GM12865 (cell line): ENCODE measurements around the gene SHROOM1.
A peak's percentile ranks its signal among the peaks of the same experiment; 100 is the strongest.

Experiments used
- DNase-seq: peaks from one replicate; pipeline ENCODE4 v3.0.0; 2010; ENCODE audit warnings: low read depth
- H3K4me3 ChIP-seq: 2 replicates; pipeline ENCODE4 v1.5.1; 2011; ENCODE audit warnings: mild to moderate bottlenecking, low read depth, low read length, control low read depth
- TF ChIP-seq, protein P1 (sequence below): IDR thresholded peaks from 2 replicates; pipeline ENCODE4 v1.5.1; 2011; ENCODE audit warnings: low read length, control low read depth, low read depth, inconsistent platforms; ENCODE audit not compliant: insufficient read depth; ENCODE audit errors: missing control alignments

Gene SHROOM1

DNA sequence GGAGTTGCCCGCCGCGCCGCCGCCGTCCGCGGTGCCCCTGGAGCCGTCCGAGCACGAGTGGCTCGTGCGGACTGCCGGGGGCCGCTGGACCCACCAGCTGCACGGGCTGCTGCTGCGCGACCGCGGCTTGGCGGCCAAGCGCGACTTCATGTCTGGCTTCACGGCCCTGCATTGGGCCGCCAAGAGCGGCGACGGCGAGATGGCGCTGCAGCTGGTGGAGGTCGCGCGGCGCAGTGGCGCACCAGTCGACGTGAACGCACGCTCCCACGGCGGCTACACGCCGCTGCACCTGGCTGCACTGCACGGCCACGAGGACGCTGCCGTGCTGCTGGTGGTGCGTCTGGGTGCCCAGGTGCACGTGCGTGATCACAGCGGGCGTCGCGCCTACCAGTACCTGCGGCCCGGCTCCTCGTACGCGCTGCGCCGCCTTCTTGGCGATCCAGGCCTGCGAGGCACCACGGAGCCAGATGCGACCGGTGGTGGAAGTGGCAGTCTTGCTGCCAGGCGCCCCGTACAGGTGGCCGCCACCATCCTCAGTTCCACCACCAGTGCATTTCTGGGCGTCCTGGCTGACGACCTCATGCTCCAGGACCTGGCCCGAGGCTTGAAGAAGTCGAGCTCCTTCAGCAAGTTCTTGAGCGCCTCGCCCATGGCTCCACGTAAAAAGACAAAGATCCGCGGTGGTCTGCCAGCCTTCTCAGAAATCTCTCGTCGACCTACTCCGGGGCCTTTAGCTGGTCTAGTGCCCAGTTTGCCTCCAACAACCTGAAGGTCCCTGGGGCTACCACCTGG is 15.7 kb downstream of the SHROOM1 start:
- TF ChIP-seq, protein P1, sequence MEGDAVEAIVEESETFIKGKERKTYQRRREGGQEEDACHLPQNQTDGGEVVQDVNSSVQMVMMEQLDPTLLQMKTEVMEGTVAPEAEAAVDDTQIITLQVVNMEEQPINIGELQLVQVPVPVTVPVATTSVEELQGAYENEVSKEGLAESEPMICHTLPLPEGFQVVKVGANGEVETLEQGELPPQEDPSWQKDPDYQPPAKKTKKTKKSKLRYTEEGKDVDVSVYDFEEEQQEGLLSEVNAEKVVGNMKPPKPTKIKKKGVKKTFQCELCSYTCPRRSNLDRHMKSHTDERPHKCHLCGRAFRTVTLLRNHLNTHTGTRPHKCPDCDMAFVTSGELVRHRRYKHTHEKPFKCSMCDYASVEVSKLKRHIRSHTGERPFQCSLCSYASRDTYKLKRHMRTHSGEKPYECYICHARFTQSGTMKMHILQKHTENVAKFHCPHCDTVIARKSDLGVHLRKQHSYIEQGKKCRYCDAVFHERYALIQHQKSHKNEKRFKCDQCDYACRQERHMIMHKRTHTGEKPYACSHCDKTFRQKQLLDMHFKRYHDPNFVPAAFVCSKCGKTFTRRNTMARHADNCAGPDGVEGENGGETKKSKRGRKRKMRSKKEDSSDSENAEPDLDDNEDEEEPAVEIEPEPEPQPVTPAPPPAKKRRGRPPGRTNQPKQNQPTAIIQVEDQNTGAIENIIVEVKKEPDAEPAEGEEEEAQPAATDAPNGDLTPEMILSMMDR: no peak
- H3K4me3 ChIP-seq: no peak overlapping the region
- no peak for DNase-seq

DNA sequence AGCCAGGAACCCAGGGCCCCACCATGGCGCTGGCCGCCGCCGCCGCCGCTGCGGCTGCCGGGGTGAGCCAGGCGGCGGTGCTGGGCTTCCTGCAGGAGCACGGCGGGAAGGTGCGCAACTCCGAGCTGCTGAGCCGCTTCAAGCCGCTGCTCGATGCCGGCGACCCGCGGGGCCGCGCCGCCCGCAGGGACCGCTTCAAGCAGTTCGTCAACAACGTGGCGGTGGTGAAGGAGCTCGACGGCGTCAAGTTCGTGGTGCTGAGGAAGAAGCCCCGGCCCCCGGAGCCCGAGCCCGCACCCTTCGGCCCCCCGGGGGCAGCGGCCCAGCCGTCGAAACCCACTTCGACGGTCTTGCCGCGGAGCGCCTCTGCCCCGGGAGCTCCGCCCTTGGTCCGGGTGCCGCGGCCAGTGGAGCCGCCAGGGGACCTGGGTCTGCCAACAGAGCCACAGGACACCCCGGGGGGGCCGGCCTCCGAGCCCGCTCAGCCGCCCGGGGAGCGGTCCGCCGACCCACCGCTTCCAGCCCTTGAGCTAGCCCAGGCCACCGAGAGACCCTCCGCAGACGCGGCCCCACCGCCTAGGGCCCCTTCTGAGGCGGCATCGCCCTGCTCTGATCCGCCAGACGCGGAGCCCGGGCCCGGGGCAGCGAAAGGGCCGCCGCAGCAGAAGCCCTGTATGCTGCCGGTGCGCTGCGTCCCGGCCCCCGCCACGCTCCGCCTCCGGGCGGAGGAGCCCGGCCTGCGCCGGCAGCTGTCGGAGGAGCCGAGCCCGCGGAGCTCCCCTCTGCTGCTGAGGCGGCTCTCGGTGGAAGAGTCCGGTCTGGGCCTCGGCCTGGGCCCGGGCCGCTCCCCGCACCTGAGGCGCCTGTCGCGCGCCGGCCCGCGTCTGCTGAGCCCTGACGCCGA is 16.6 kb downstream of the SHROOM1 start:
- H3K4me3 ChIP-seq: peak overlapping the region; percentile 11; the same call in 1 of the 2 replicates
- DNase-seq: peak; percentile 56
- TF ChIP-seq, protein P1: no peak

DNA sequence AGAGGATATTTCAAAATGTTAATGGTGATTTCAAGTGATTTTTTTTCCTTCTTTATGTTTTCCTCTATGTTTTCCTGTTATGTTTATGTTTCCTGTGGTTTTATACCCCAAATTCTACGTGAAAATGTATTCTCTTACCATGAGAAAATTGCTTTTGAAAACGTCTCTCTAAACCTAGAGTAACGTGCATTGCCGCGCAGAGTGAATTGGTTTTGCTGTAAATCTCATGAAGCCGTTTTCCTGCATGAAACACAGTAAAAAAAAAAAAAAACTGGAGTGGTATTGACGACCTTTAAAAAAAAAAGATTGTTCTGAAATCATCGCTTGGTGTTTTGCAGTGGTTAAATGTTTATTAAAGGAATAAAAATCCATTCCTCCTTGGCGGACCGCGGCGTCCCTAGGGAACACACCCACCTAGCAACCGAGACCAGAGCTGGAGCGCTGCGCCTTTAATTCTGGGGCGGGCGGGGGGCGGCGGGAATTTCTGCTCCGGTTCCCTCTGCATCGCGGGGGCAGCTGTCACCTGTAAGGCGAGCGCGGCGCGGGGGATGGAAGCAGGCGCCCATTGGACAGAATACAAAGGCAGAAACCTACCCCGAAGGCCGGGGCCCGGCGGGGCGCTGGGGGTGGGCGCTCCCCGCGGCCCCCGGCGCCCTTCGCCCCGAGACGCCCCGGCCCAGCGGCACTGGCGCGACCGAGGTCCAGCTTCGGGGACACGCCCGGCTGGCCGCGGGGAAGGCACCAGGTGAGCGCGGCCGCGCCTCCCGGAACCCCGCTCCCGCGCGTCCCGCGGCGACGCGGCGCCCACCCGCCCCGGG is 17.5 kb downstream of the SHROOM1 start, which contains the start of gene SOWAHA:
TSS of gene SOWAHA (plus strand) at position 522 of the 818 bp plus-strand sequence. CDS start 320 bp downstream, outside the sequence.
- TF ChIP-seq, protein P1: no peak
- peak within 1 kb of the TSS; percentile 17 for H3K4me3 ChIP-seq
- DNase-seq: no peak

DNA sequence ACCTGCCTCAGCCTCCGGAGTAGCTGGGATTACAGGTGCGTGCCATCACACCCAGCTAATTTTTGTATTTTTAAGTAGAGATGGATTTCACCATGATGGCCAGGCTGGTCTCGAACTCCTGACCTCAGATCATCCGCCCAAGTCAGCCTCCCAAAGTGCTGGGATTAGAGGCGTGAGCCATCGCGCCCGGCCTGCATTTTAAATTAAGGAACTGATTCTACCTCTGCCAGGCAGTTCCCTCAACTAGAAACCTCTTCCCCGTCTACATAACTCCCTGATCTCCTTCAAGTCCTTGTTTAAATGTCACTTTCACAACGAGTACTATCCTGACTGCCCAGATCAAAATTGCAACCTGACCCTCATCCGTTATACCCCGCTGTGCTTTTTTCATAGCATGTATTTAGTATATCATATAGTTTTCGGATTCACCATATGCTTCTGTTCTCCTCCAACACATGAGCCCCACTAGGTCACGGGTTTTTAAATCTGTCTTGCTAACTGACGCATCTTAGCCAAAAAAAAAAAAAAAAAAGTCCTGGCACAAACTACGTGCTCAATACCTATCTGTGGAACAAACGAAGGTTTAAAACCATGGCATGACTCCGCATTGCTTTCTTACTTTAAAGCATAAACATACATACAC is 18.2 kb downstream of the SHROOM1 start:
- DNase-seq: no peak
- TF ChIP-seq, protein P1: no peak
- H3K4me3 ChIP-seq: no peak overlapping the region

DNA sequence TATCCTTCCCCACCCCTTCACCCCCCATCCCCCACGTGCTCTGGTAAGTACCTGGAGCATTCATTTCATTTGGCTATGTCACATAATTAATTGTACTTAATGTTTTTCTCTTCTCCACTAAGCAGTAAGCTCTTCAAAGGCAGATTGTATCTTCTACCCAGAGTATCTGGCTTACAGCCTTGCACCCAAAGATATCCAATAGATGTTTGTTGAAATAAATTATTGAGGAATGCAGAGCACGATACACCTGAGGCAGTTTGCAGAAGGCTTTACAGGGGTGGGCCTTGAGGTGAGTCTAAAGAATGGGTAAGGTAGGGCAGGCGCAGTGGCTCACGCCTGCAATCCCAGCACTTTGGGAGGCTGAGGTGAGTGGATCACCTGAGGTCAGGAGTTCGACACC is 19.8 kb downstream of the SHROOM1 start:
- no peak overlapping the region for H3K4me3 ChIP-seq
- DNase-seq: no peak
- TF ChIP-seq, protein P1: no peak

DNA sequence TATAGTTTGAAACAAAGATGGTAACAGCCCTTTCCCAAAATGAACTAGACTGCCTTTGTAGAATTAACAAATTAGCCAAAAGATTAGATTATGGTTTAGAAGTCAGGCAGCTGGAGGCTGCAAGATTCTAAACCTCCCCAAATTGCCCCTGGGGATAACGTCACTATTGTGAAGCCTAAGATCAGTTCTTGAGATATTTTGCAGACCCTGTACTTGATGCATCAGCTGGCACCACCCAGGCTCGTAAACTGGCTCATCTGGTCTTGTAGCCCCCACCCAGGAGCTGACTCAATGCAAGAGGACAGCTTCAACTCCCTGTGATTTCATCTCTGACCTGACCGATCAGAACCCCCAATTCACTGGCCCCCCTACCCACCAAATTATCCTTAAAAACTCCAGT is 21.6 kb downstream of the SHROOM1 start:
- DNase-seq: no peak
- no peak overlapping the region for H3K4me3 ChIP-seq
- TF ChIP-seq, protein P1: no peak
